Tibial nerve (tissue), 3 donors: ENCODE results near the gene DOK6.

Source experiments
- POLR2A ChIP-seq, 2 donors: fragments of 450-650 bp; IDR thresholded peaks; one replicate each; pipeline ENCODE4 v1.6.1; 2017; ENCODE audit warnings: antibody characterized with exemption in 2 of 2, mild to moderate bottlenecking in 2 of 2, moderate library complexity in 2 of 2
- TF ChIP-seq, protein P1 (sequence below), 5 experiments: fragments of 200-600 bp in 3 of 5; fragments of 450-650 bp in 2 of 5; sonication (generic) in 3 of 5; IDR thresholded peaks; one replicate each; pipeline ENCODE4 v1.5.1; 2016 to 2019; ENCODE audit warnings: antibody characterized with exemption in 5 of 5, mild to moderate bottlenecking in 3 of 5, moderate library complexity in 2 of 5

DNA sequence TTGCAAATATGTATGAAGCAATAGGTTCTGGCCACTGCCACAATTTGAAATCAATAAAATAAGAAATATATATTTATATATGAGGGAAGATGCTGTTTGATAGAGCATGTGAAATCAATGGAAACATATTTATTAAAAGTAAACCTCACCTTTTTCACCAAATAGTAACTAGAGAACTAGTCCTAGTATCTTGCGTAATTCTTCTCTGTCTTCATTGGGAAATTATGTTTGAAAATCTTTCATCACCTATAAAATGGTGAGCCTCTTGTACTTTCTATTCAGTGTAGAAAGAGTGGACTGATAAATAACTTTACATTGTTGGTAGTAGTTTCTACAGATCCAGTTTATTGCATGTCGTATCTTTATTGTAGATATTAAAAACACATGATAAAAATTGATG is 444.0 kb downstream of the DOK6 start:
- no peak for TF ChIP-seq POLR2A (IDR thresholded peaks at IDR 0.05)
- TF ChIP-seq, protein P1, sequence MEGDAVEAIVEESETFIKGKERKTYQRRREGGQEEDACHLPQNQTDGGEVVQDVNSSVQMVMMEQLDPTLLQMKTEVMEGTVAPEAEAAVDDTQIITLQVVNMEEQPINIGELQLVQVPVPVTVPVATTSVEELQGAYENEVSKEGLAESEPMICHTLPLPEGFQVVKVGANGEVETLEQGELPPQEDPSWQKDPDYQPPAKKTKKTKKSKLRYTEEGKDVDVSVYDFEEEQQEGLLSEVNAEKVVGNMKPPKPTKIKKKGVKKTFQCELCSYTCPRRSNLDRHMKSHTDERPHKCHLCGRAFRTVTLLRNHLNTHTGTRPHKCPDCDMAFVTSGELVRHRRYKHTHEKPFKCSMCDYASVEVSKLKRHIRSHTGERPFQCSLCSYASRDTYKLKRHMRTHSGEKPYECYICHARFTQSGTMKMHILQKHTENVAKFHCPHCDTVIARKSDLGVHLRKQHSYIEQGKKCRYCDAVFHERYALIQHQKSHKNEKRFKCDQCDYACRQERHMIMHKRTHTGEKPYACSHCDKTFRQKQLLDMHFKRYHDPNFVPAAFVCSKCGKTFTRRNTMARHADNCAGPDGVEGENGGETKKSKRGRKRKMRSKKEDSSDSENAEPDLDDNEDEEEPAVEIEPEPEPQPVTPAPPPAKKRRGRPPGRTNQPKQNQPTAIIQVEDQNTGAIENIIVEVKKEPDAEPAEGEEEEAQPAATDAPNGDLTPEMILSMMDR (IDR thresholded peaks at IDR 0.05), result no peak
